Neural cell (in vitro differentiated cells): Measurements from ENCODE around the gene SFMBT1. TPM values are rescaled to one million over a fixed set of nuclear protein-coding genes. Genes with fewer than 3 reads are reported as not detected.

Experiments
- H2AFZ ChIP-seq: fragments of 200-600, 300-800 bp; sonication (generic), shearing (Covaris generic); 2 replicates; pipeline ENCODE4 v1.6.0; 2014; ENCODE audit warnings: low read depth, mild to moderate bottlenecking, antibody characterized with exemption, low read length, moderate library complexity
- H3F3A ChIP-seq: fragments of 200-600 bp; shearing (Covaris generic); 2 replicates; pipeline ENCODE4 v1.6.1; 2016; ENCODE audit warnings: mild to moderate bottlenecking, moderate library complexity, mixed read lengths, antibody characterized with exemption, low read length; ENCODE audit not compliant: insufficient read depth, poor library complexity, severe bottlenecking
- H3K27ac ChIP-seq: fragments of 200-600, 300-800 bp; sonication (generic), shearing (Covaris generic); 2 replicates; pipeline ENCODE4 v1.5.1; 2014; ENCODE audit warnings: mild to moderate bottlenecking, low read length, moderate library complexity
- H3K27me3 ChIP-seq: fragments of 300-800, 200-600 bp; sonication (generic), shearing (Covaris generic); 2 replicates; pipeline ENCODE4 v1.6.0; 2014; ENCODE audit warnings: mild to moderate bottlenecking, low read depth, low read length, moderate library complexity; ENCODE audit not compliant: insufficient read depth
- H3K36me3 ChIP-seq: fragments of 300-800, 200-600 bp; sonication (generic), shearing (Covaris generic); 2 replicates; pipeline ENCODE4 v1.5.1; 2014; ENCODE audit warnings: mild to moderate bottlenecking, antibody characterized with exemption, low read length, moderate library complexity; ENCODE audit not compliant: insufficient read depth
- H3K4me2 ChIP-seq: fragments of 300-800, 200-600 bp; sonication (generic), shearing (Covaris generic); 2 replicates; pipeline ENCODE4 v1.6.0; 2014; ENCODE audit warnings: mild to moderate bottlenecking, low read length
- H3K4me3 ChIP-seq: fragments of 300-800, 200-600 bp; sonication (generic), shearing (Covaris generic); 2 replicates; pipeline ENCODE4 v1.5.1; 2014; ENCODE audit warnings: mild to moderate bottlenecking, low read length, moderate library complexity
- H3K79me2 ChIP-seq: fragments of 200-600 bp; shearing (Covaris generic); replicated peaks from 2 replicates; pipeline ENCODE4 v1.6.0; 2014; ENCODE audit warnings: mild to moderate bottlenecking, low read length, moderate library complexity; ENCODE audit not compliant: insufficient read depth
- H3K9ac ChIP-seq: fragments of 300-800, 200-600 bp; sonication (generic), shearing (Covaris generic); 2 replicates; pipeline ENCODE4 v1.6.1; 2016; ENCODE audit warnings: mild to moderate bottlenecking, low read length, mixed read lengths
- H3K9me2 ChIP-seq: fragments of 200-600 bp; shearing (Covaris generic); 2 replicates; pipeline ENCODE4 v1.6.1; 2016; ENCODE audit warnings: mild to moderate bottlenecking, low read length, mixed read lengths; ENCODE audit not compliant: insufficient read depth
- H3K9me3 ChIP-seq: fragments of 200-600, 300-800 bp; sonication (generic), shearing (Covaris generic); 2 replicates; pipeline ENCODE4 v1.6.1; 2016; ENCODE audit warnings: mild to moderate bottlenecking, mixed run types, low read length, moderate library complexity, mixed read lengths
- H4K20me1 ChIP-seq: fragments of 200-600 bp; shearing (Covaris generic); 2 replicates; pipeline ENCODE4 v1.6.1; 2016; ENCODE audit warnings: mild to moderate bottlenecking, mixed run types; ENCODE audit not compliant: insufficient read depth
- CTCF ChIP-seq: fragments of 450-650 bp; IDR thresholded peaks from 2 replicates; pipeline ENCODE4 v1.5.1; 2014; ENCODE audit warnings: antibody characterized with exemption, mild to moderate bottlenecking, moderate library complexity; ENCODE audit not compliant: poor library complexity, severe bottlenecking
- EP300 ChIP-seq: fragments of 450-650 bp; conservative IDR thresholded peaks from 2 replicates; pipeline ENCODE4 v1.6.1; 2014; ENCODE audit warnings: antibody characterized with exemption, mild to moderate bottlenecking, moderate library complexity; ENCODE audit not compliant: poor library complexity, severe bottlenecking
- EZH2 ChIP-seq: fragments of 200-600, 300-800 bp; shearing (Covaris generic), sonication (generic); IDR thresholded peaks from 2 replicates; pipeline ENCODE4 v1.6.1; 2014; ENCODE audit warnings: antibody characterized with exemption, low read length, borderline replicate concordance, mild to moderate bottlenecking; ENCODE audit not compliant: insufficient read depth, poor library complexity, severe bottlenecking
- MXI1 ChIP-seq: fragments of 450-650 bp; conservative IDR thresholded peaks from 2 replicates; pipeline ENCODE4 v1.6.1; 2014; ENCODE audit warnings: antibody characterized with exemption, mild to moderate bottlenecking; ENCODE audit not compliant: poor library complexity, severe bottlenecking
- POLR2AphosphoS5 ChIP-seq: IDR thresholded peaks from 2 replicates; pipeline ENCODE4 v1.6.1; 2012
- RAD21 ChIP-seq: fragments of 450-650 bp; conservative IDR thresholded peaks from 2 replicates; pipeline ENCODE4 v1.6.1; 2014; ENCODE audit warnings: antibody characterized with exemption, mild to moderate bottlenecking, moderate library complexity
- SMC3 ChIP-seq: fragments of 450-650 bp; conservative IDR thresholded peaks from 2 replicates; pipeline ENCODE4 v1.6.1; 2014; ENCODE audit warnings: antibody characterized with exemption, mild to moderate bottlenecking, moderate library complexity; ENCODE audit not compliant: poor library complexity
- TAF1 ChIP-seq: IDR thresholded peaks from 2 replicates; pipeline ENCODE4 v1.6.1; 2012; ENCODE audit warnings: low read depth
- polyA plus RNA-seq: library from polyadenylated mRNA; depleted of rRNA; stranded (reverse); fragments of >200 nt; gene quantifications from 2 replicates; pipeline ENCODE4 v1.2.3, GENCODE V29; 2014
- TF ChIP-seq, protein P1 (sequence below): IDR thresholded peaks from 2 replicates; pipeline ENCODE4 v1.6.1; 2012; ENCODE audit warnings: borderline replicate concordance

The SFMBT1 gene
- polyA plus RNA-seq, 1 donor from 2014 or later: 17.3 TPM

DNA sequence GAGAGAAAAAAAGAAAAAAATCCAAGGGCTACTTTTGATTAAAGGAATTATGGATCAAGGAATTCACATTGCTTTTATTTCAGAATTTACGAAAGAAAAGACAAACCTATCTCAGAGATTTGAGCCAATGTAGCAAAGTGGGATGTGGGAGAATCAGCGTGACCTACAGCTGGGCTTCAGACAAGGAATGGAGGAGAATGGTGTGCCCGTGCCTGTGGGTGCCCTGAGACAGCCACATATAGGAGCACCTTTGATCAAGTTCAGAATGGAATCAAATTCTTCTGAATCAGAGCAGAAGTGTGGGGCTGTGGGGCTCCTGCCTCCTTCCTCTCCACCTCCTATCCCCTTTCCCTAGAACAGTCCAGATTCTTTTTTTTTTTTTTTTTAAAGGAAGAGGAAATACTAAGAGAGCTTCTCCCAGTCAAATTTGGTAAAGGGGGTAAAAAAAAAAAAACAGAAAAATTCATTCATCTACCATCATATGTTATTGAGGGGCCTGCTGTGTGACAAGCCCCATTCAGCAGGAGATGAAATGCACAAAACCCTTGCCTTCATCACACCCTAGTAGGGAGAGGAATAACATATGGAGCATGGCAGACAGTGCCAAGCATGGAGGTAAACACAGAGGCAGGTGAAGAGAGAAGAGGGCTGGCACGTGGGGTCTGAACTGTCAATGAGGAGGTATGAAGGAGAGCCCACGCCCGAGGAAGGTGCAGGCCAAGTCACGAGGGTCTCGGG lies 186.0 kb downstream of the SFMBT1 start:
- H3K27me3 ChIP-seq: no peaks in the 10 kb centered on the region
- H3K36me3 ChIP-seq: no peaks in the 10 kb centered on the region
- H3K9me3 ChIP-seq: no peaks in the 10 kb centered on the region
- no peaks in the 10 kb centered on the region for H3F3A ChIP-seq
- H3K9me2 ChIP-seq: no peaks in the 10 kb centered on the region
- H3K4me3 ChIP-seq: no peak overlapping the region
- no peak overlapping the region for H2AFZ ChIP-seq
- no peak overlapping the region for H3K27ac ChIP-seq
- no peak for TF ChIP-seq CTCF
- no peak for TF ChIP-seq MXI1
- TF ChIP-seq POLR2AphosphoS5: no peak
- no peak for TF ChIP-seq TAF1
- TF ChIP-seq, protein P1, sequence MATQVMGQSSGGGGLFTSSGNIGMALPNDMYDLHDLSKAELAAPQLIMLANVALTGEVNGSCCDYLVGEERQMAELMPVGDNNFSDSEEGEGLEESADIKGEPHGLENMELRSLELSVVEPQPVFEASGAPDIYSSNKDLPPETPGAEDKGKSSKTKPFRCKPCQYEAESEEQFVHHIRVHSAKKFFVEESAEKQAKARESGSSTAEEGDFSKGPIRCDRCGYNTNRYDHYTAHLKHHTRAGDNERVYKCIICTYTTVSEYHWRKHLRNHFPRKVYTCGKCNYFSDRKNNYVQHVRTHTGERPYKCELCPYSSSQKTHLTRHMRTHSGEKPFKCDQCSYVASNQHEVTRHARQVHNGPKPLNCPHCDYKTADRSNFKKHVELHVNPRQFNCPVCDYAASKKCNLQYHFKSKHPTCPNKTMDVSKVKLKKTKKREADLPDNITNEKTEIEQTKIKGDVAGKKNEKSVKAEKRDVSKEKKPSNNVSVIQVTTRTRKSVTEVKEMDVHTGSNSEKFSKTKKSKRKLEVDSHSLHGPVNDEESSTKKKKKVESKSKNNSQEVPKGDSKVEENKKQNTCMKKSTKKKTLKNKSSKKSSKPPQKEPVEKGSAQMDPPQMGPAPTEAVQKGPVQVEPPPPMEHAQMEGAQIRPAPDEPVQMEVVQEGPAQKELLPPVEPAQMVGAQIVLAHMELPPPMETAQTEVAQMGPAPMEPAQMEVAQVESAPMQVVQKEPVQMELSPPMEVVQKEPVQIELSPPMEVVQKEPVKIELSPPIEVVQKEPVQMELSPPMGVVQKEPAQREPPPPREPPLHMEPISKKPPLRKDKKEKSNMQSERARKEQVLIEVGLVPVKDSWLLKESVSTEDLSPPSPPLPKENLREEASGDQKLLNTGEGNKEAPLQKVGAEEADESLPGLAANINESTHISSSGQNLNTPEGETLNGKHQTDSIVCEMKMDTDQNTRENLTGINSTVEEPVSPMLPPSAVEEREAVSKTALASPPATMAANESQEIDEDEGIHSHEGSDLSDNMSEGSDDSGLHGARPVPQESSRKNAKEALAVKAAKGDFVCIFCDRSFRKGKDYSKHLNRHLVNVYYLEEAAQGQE: no peak
- no peak for TF ChIP-seq EZH2
- no peaks in the 10 kb centered on the region for H4K20me1 ChIP-seq
- H3K4me2 ChIP-seq: no peak overlapping the region
- no peak overlapping the region for H3K9ac ChIP-seq
- H3K79me2 ChIP-seq: no peaks in the 10 kb centered on the region

GRCh38 chr3:52857864-52858263 lies 188.0 kb downstream of the SFMBT1 start:
- no peak overlapping the region for H3K4me2 ChIP-seq
- H3K9me2 ChIP-seq: no peaks in the 10 kb centered on the region
- no peaks in the 10 kb centered on the region for H3K79me2 ChIP-seq
- no peaks in the 10 kb centered on the region for H4K20me1 ChIP-seq
- H3K9me3 ChIP-seq: no peaks in the 10 kb centered on the region
- H3K27me3 ChIP-seq: no peaks in the 10 kb centered on the region
- TF ChIP-seq SMC3 (no peak), CTCF (no peak), EP300 (no peak), EZH2 (no peak), MXI1 (no peak), TAF1 (no peak), POLR2AphosphoS5 (no peak), RAD21 (no peak)
- TF ChIP-seq, protein P1: no peak
- H3K4me3 ChIP-seq: no peak overlapping the region
- no peak overlapping the region for H3K27ac ChIP-seq
- H3F3A ChIP-seq: no peaks in the 10 kb centered on the region
- H2AFZ ChIP-seq: no peak overlapping the region
- H3K36me3 ChIP-seq: no peaks in the 10 kb centered on the region
- H3K9ac ChIP-seq: no peak overlapping the region
